HUES6 (cell line): ENCODE data around the gene MED1.

Source experiments
- H3K27ac ChIP-seq: 2 replicates; pipeline ENCODE4 v1.7.0; 2013; ENCODE audit warnings: low read depth, mild to moderate bottlenecking, low read length, inconsistent platforms
- H3K27me3 ChIP-seq: 2 replicates; pipeline ENCODE4 v1.6.1; 2013; ENCODE audit warnings: low read length; ENCODE audit not compliant: control insufficient read depth, insufficient read depth
- H3K36me3 ChIP-seq: 2 replicates; pipeline ENCODE4 v1.6.1; 2013; ENCODE audit warnings: low read length; ENCODE audit not compliant: control insufficient read depth, insufficient read depth
- H3K4me1 ChIP-seq: 2 replicates; pipeline ENCODE4 v1.6.1; 2013; ENCODE audit warnings: low read length; ENCODE audit not compliant: control insufficient read depth, insufficient read depth
- H3K4me3 ChIP-seq: 2 replicates; pipeline ENCODE4 v1.5.1; 2013; ENCODE audit warnings: low read depth, low read length
- H3K9ac ChIP-seq: one replicate; pipeline ENCODE4 v1.6.1; 2013; ENCODE audit warnings: mild to moderate bottlenecking, low read length
- H3K9me3 ChIP-seq: 2 replicates; pipeline ENCODE4 v1.6.1; 2013; ENCODE audit warnings: low read depth, low read length; ENCODE audit not compliant: control insufficient read depth, insufficient read depth

Gene MED1

GRCh38 chr17:39361064-39361463 is 90.0 kb downstream of the MED1 start:
- Histone ChIP-seq H3K27me3 (no peaks in the 10 kb centered on the region), H3K4me1 (no peaks in the 10 kb centered on the region), H3K36me3 (no peaks in the 10 kb centered on the region), H3K27ac (no peak overlapping the region), H3K9ac (no peak overlapping the region), H3K4me3 (no peak overlapping the region), H3K9me3 (no peaks in the 10 kb centered on the region)

- Histone ChIP-seq H3K27me3 (no peaks in the 10 kb centered on the region), H3K9me3 (no peaks in the 10 kb centered on the region), H3K36me3 (no peaks in the 10 kb centered on the region), H3K4me1 (no peaks in the 10 kb centered on the region), H3K27ac (no peak overlapping the region), H3K9ac (no peak overlapping the region), H3K4me3 (no peak overlapping the region)
Measured at GRCh38 chr17:39360537-39360936, 90.5 kb downstream of the MED1 start.

DNA sequence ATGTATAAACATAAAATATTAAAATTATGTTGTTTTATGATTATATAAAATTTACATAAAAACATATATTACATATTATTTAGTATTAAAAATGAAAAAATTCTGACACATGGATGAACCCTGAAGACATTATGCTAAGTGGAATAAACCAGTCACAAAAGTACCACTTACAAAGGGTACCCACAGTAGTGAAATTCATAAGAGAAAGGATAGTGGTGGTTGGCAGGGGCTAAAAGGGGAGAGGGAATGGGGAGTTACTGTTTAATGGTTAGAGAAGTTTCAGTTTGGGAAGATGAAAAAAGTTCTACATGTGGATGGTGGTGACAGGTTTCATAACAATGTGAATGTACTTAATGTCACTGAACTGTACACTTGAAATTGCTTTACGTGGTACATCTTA is 91.1 kb downstream of the MED1 start:
- Histone ChIP-seq H3K4me3 (no peak overlapping the region), H3K27ac (no peak overlapping the region), H3K9ac (no peak overlapping the region), H3K9me3 (no peaks in the 10 kb centered on the region), H3K36me3 (no peaks in the 10 kb centered on the region), H3K4me1 (no peaks in the 10 kb centered on the region), H3K27me3 (no peaks in the 10 kb centered on the region)

DNA sequence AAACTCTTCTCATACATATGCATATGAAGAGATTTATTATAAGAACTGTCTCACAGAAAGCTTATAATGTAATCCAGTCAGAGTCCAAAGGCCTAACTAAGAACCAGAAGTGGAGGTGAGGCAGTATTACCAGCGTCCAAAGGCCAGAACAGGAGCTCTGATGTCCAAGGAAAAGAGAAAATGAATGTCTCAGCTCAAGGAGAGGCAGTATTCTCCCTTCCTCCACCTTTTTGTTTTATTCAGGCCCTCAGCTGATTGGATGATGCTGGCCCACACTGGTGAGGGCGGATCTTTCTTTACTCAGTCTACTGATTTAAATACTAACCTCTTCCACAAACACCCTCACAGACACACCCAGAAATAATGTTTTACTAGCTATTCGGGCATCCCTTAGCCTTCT is 93.1 kb downstream of the MED1 start:
- no peak overlapping the region for H3K27ac ChIP-seq

GRCh38 chr17:39357488-39357887 is 93.6 kb downstream of the MED1 start:
- no peak overlapping the region for H3K9ac ChIP-seq
- H3K27me3 ChIP-seq, result no peaks in the 10 kb centered on the region
- no peak overlapping the region for H3K27ac ChIP-seq
- H3K4me3 ChIP-seq, result no peak overlapping the region
- H3K4me1 ChIP-seq, result no peaks in the 10 kb centered on the region
- no peaks in the 10 kb centered on the region for H3K9me3 ChIP-seq
- no peaks in the 10 kb centered on the region for H3K36me3 ChIP-seq

More for the DNA sequence above, 93.1 kb downstream of the MED1 start:
- Histone ChIP-seq H3K36me3 (no peaks in the 10 kb centered on the region), H3K4me1 (no peaks in the 10 kb centered on the region), H3K9me3 (no peaks in the 10 kb centered on the region), H3K9ac (no peak overlapping the region), H3K27me3 (no peaks in the 10 kb centered on the region), H3K4me3 (no peak overlapping the region)
